Uterus (tissue), 4 donors: ENCODE results near the gene ADSL. TPM values are rescaled to one million over a fixed set of nuclear protein-coding genes. Genes with fewer than 3 reads are reported as not detected.

ENCODE experiments used
- DNase-seq, 2 donors: peaks; one replicate each; pipeline ENCODE4 v3.0.0-alpha.2; 2019 to 2020
- H3K27ac ChIP-seq, 2 donors: fragments of 200-600 bp; sonication (generic); 1 replicate in 1 of 2; 2 replicates in 1 of 2; pipeline ENCODE4 v1.5.1; 2016 to 2018
- H3K27me3 ChIP-seq, 2 donors: fragments of 200-600 bp; sonication (generic); one replicate each; pipeline ENCODE4 v1.5.1; 2018 to 2019; ENCODE audit warnings: control low read depth in 1 of 2
- H3K36me3 ChIP-seq, 2 donors: fragments of 200-600 bp; sonication (generic); one replicate each; pipeline ENCODE4 v1.5.1; 2019; ENCODE audit warnings: control low read depth in 1 of 2
- H3K4me1 ChIP-seq, 2 donors: fragments of 200-600 bp; sonication (generic); one replicate each; pipeline ENCODE4 v1.5.1; 2018 to 2019; ENCODE audit warnings: control low read depth in 1 of 2
- H3K4me3 ChIP-seq, 2 donors: fragments of 200-600 bp; sonication (generic); 1 replicate in 1 of 2; 2 replicates in 1 of 2; pipeline ENCODE4 v1.5.1; 2018 to 2019; ENCODE audit warnings: mild to moderate bottlenecking in 1 of 2
- H3K9me3 ChIP-seq, 2 donors: fragments of 200-600 bp; sonication (generic); one replicate each; pipeline ENCODE4 v1.5.1; 2019; ENCODE audit warnings: control low read depth in 1 of 2
- POLR2A ChIP-seq, 2 donors: fragments of 450-650 bp; IDR thresholded peaks; one replicate each; pipeline ENCODE4 v1.6.1; 2016; ENCODE audit warnings: antibody characterized with exemption in 2 of 2, mild to moderate bottlenecking in 1 of 2, moderate library complexity in 1 of 2
- intact Hi-C: fragments of 100-400 bp; cut with DNase I; formaldehyde crosslinking; loops from one replicate; pipeline ENCODE4 v1.15.1; 2023; ENCODE audit warnings: low total_unique reads
- total RNA-seq, 4 donors: library from RNA; depleted of rRNA in 3 of 4; stranded (reverse); fragments of >200 nt in 3 of 4; gene quantifications; one replicate each; pipeline versions ENCODE4 v1.1.0 to v1.2.4, GENCODE V29; 2014 to 2023
- TF ChIP-seq, protein P1 (sequence below), 4 experiments: fragments of 200-600 bp in 2 of 4; fragments of 450-650 bp in 2 of 4; sonication (generic) in 2 of 4; IDR thresholded peaks; one replicate each; pipeline ENCODE4 v1.5.1; 2016 to 2019; ENCODE audit warnings: antibody characterized with exemption in 4 of 4, mild to moderate bottlenecking in 2 of 4, moderate library complexity in 1 of 4
- donor health status: DM: yes; HTN: yes; CAD: no.

ADSL gene
- total RNA-seq, 4 donors from 2014 or later = 28.5 to 151 (median 79.5) TPM

GRCh38 chr22:40423310-40423688 is 77.0 kb downstream of the ADSL start:
- no peak overlapping the region for H3K4me3 ChIP-seq
- intact Hi-C loops = no loop called here
- H3K27me3 ChIP-seq = no peaks in the 10 kb centered on the region
- DNase-seq = no peak
- TF ChIP-seq, protein P1, sequence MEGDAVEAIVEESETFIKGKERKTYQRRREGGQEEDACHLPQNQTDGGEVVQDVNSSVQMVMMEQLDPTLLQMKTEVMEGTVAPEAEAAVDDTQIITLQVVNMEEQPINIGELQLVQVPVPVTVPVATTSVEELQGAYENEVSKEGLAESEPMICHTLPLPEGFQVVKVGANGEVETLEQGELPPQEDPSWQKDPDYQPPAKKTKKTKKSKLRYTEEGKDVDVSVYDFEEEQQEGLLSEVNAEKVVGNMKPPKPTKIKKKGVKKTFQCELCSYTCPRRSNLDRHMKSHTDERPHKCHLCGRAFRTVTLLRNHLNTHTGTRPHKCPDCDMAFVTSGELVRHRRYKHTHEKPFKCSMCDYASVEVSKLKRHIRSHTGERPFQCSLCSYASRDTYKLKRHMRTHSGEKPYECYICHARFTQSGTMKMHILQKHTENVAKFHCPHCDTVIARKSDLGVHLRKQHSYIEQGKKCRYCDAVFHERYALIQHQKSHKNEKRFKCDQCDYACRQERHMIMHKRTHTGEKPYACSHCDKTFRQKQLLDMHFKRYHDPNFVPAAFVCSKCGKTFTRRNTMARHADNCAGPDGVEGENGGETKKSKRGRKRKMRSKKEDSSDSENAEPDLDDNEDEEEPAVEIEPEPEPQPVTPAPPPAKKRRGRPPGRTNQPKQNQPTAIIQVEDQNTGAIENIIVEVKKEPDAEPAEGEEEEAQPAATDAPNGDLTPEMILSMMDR (IDR thresholded peaks at IDR 0.05) = no peak
- TF ChIP-seq POLR2A (IDR thresholded peaks at IDR 0.05) = no peak
- no peaks in the 10 kb centered on the region for H3K9me3 ChIP-seq
- no peak overlapping the region for H3K27ac ChIP-seq
- H3K36me3 ChIP-seq = no peaks in the 10 kb centered on the region
- no peaks in the 10 kb centered on the region for H3K4me1 ChIP-seq

DNA sequence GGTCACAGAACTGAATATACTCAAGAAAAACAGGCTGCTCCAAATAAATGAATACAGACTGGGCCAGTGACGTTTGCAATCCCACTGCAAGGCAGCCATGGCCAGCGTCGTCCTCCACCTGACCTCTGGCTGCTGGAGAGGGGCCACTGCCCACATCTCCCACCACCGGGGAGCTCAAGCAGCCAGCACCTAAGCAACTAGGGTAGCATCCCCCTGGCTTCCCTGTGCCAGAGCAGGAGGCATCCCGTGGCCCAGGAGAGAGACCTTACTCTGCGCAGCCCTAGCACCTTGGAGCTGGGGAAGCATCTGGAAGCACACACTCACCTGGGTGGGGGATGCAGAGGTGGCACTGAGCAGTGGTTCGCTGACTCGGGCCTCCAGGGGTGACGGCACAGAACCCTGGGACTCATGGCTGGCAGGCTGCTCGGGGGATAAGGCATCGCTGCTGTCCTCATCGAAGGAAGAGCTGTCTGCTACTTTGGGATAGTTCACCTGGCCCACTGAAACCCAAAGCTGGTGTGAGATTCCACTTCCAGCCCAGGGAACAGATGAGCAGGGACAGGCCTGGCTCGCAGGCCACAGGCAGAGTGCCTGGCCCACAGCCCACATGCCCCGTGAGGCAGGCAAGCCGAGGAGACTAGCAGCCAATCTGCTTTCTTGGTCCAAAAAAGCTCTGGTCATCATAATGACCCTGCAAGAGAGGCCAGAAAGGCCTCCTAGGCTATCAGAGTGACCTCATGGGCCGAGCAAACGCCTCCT is 77.8 kb downstream of the ADSL start:
- TF ChIP-seq, protein P1 (IDR thresholded peaks at IDR 0.05) = no peak
- TF ChIP-seq POLR2A (IDR thresholded peaks at IDR 0.05) = no peak
- DNase-seq = no peak
- Histone ChIP-seq H3K36me3 (no peaks in the 10 kb centered on the region), H3K9me3 (no peaks in the 10 kb centered on the region), H3K4me1 (no peaks in the 10 kb centered on the region), H3K4me3 (no peak overlapping the region), H3K27ac (no peak overlapping the region), H3K27me3 (no peaks in the 10 kb centered on the region)
- intact Hi-C loops = no loop called here

DNA sequence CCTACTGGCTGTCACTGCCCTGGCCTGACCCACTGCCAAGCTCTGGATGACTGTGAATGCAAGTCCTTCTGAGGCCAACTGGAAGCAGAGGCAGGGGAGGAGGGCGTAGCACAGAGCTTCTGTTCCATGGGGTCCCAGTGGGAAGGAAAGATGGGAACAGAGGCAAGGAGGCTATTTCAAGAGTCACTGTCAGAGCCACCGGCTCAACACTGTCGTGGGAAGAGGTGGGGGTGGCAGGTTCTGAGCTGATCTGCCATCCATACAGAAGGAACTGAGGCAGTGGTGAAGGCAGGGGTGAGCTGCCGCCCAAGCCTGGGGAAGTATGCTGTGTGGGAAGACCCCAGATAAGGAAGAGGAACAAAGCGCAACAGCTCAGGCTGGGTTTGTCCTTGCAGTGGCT is 78.8 kb downstream of the ADSL start:
- no peaks in the 10 kb centered on the region for H3K36me3 ChIP-seq
- intact Hi-C loops = no loop called here
- no peaks in the 10 kb centered on the region for H3K4me1 ChIP-seq
- TF ChIP-seq, protein P1 (IDR thresholded peaks at IDR 0.05) = no peak
- no peak for TF ChIP-seq POLR2A (IDR thresholded peaks at IDR 0.05)
- H3K27ac ChIP-seq = no peak overlapping the region
- no peaks in the 10 kb centered on the region for H3K9me3 ChIP-seq
- no peak for DNase-seq
- H3K4me3 ChIP-seq = no peak overlapping the region
- no peaks in the 10 kb centered on the region for H3K27me3 ChIP-seq

DNA sequence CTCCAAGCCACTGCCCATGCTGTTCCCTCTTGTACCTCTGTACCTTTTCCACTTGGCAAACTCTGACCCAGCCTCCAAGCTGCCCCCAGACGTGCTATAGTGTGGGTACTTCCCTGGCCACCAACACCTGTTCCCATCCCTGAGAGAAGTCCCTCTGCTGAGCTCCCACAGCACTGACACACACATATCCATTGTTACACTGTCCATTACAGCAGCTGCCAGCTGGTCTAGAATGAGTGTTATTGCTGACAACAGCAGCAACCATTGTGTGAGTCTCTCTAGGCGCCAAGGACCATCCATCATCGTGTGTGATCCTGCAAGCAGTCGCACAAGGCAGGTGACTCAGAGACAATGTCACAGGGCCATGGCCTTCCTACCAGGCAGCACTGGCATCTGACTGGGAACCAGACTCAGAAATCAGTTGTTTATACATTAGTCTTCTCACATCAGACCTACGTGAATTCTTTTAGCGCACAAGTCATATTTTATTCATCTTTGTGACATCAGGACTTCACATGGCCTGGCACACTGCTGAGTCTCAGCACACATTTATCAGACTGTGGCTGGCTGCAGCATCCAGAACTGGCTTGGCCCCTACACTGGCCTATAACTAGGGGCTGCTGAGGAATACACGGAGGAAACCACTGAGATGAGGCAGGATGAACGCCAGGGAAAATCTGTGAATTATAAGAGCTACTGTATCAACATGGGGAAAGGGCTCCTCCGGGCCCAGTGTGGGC is 80.5 kb downstream of the ADSL start:
- no peak overlapping the region for H3K4me3 ChIP-seq
- H3K27me3 ChIP-seq = no peaks in the 10 kb centered on the region
- no peak for TF ChIP-seq POLR2A (IDR thresholded peaks at IDR 0.05)
- TF ChIP-seq, protein P1 (IDR thresholded peaks at IDR 0.05) = no peak
- no peak overlapping the region for H3K27ac ChIP-seq
- DNase-seq = no peak
- no peaks in the 10 kb centered on the region for H3K36me3 ChIP-seq
- no peaks in the 10 kb centered on the region for H3K4me1 ChIP-seq
- H3K9me3 ChIP-seq = no peaks in the 10 kb centered on the region
- intact Hi-C loops = no loop called here

GRCh38 chr22:40428796-40429195 is 82.5 kb downstream of the ADSL start:
- Histone ChIP-seq H3K4me3 (no peak overlapping the region), H3K9me3 (no peaks in the 10 kb centered on the region), H3K4me1 (no peaks in the 10 kb centered on the region), H3K27ac (no peak overlapping the region), H3K36me3 (no peaks in the 10 kb centered on the region), H3K27me3 (no peaks in the 10 kb centered on the region)
- no peak for DNase-seq
- intact Hi-C loops = no loop called here
- TF ChIP-seq, protein P1 (IDR thresholded peaks at IDR 0.05) = no peak
- TF ChIP-seq POLR2A (IDR thresholded peaks at IDR 0.05) = no peak
